ENCODE measurements around the gene CAPRIN1. TPM values are rescaled to one million over a fixed set of nuclear protein-coding genes. Genes with fewer than 3 reads are reported as not detected.

Gene CAPRIN1
- total and polyA plus RNA-seq, 10 of the 15 experiments (the other 5 are each of a cell fraction or from before 2014, with no cell fraction given), result 50.4 to 228 (median 191) TPM

DNA sequence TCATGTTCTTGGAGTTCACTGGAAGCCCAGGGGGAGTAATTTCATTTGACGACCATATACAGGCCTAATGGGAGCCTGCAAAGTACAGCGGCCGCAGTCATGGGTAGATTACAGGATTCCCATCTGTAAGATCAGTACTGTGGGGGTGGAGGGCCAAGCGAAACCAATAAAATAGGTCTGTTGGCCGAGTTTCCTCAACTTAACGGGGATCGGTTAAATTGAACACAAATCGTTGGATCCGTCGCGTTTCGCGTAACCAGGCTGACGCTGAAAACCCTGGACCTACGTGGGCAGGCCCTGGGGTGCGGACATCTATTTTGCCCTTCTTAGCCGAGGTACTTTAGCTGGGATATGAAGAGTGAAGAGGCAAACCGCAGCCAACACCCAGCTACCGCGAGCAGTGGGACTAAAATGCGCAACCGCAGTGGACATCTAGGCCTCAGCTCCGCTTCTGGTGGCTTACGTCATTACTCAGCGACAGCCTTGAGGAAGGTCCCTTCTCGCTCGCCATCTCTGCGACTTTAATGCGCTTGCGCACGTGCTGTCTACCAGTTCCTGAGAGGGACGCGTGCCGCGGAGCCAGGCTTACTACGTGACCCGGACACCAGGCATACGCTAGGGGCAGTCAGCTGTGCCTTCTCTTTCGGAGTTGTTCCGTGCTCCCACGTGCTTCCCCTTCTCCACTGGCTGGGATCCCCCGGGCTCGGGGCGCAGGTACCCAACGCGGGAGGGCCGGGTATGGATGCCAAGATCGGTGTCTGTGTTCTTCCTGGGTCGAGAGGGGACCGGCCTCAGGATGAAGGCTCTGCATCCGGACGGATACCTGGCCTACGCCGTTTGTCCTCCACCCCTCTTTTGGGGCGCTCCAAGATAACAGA lies 53.8 kb downstream of the CAPRIN1 start, which contains the start of gene NAT10 (continued):
- TF ChIP-seq ASH2L (IDR thresholded peaks at IDR 0.05; ENCODE audit: borderline replicate concordance, low read depth), result no peak
- peak; percentile 19 to 82 for TF ChIP-seq EGR1 (IDR thresholded peaks at IDR 0.05; ENCODE audit: borderline replicate concordance in 1 of 2, low read depth in 2 of 2, low read length in 2 of 2)
- peak; percentile 98 for TF ChIP-seq MYC (IDR thresholded peaks at IDR 0.05; ENCODE audit: insufficient read depth, insufficient read length, insufficient replicate concordance, low read length, severe bottlenecking)
- TF ChIP-seq POLR2AphosphoS2 (IDR thresholded peaks at IDR 0.05; ENCODE audit: low read depth, low read length), result peak; percentile 99
- TF ChIP-seq SMAD5 (IDR thresholded peaks at IDR 0.05; ENCODE audit: low read depth), result peak; percentile 90
- peak; percentile 85 for TF ChIP-seq SMAD1 (IDR thresholded peaks at IDR 0.05; ENCODE audit: low read depth, partially characterized antibody)
- peak; percentile 74 for TF ChIP-seq SP1 (IDR thresholded peaks at IDR 0.05; ENCODE audit: low read depth, low read length)
- peak; percentile 76; the same call in 1 of the 2 replicates for TF ChIP-seq DPF2 (IDR thresholded peaks at IDR 0.05)
- peak; percentile 98 for TF ChIP-seq CBFB (IDR thresholded peaks at IDR 0.05; ENCODE audit: low read depth)
- TF ChIP-seq BHLHE40 (IDR thresholded peaks at IDR 0.05; ENCODE audit: borderline replicate concordance in 1 of 2, low read depth in 2 of 2, low read length in 1 of 2), result peak; percentile 99 to 100
- no peak for TF ChIP-seq ZSCAN29 (IDR thresholded peaks at IDR 0.05)
- TF ChIP-seq ZNF274 (IDR thresholded peaks at IDR 0.05; ENCODE audit: insufficient read depth, insufficient read length), result no peak
- 0 out of 2 replicates have a peak, but pooled peaks have one; percentile 7 for TF ChIP-seq RAD21 (IDR thresholded peaks at IDR 0.05; ENCODE audit: insufficient read depth, low read depth, low read length)
- no peak for TF ChIP-seq JUND (IDR thresholded peaks at IDR 0.05; ENCODE audit: low read depth, low read length)
- no peak for TF ChIP-seq CHD4 (IDR thresholded peaks at IDR 0.05)
- peak; percentile 44 for TF ChIP-seq KLF5 (IDR thresholded peaks at IDR 0.05; ENCODE audit: partially characterized antibody)
- TF ChIP-seq NR2C1 (IDR thresholded peaks at IDR 0.05), result 0 out of 2 replicates have a peak, but pooled peaks have one; percentile 19
- peak; percentile 92 for TF ChIP-seq CHD2 (IDR thresholded peaks at IDR 0.05; ENCODE audit: borderline replicate concordance, low read depth, low read length)
- peak; percentile 68 for TF ChIP-seq FOXK2 (IDR thresholded peaks at IDR 0.05)
- TF ChIP-seq SREBF1 (IDR thresholded peaks at IDR 0.05; ENCODE audit: low read length), result peak; percentile 25; the same call in 1 of the 2 replicates
- TF ChIP-seq RCOR1 (conservative IDR thresholded peaks at IDR 0.05; ENCODE audit: low read depth, low read length), result no peak
- TF ChIP-seq, protein P1, sequence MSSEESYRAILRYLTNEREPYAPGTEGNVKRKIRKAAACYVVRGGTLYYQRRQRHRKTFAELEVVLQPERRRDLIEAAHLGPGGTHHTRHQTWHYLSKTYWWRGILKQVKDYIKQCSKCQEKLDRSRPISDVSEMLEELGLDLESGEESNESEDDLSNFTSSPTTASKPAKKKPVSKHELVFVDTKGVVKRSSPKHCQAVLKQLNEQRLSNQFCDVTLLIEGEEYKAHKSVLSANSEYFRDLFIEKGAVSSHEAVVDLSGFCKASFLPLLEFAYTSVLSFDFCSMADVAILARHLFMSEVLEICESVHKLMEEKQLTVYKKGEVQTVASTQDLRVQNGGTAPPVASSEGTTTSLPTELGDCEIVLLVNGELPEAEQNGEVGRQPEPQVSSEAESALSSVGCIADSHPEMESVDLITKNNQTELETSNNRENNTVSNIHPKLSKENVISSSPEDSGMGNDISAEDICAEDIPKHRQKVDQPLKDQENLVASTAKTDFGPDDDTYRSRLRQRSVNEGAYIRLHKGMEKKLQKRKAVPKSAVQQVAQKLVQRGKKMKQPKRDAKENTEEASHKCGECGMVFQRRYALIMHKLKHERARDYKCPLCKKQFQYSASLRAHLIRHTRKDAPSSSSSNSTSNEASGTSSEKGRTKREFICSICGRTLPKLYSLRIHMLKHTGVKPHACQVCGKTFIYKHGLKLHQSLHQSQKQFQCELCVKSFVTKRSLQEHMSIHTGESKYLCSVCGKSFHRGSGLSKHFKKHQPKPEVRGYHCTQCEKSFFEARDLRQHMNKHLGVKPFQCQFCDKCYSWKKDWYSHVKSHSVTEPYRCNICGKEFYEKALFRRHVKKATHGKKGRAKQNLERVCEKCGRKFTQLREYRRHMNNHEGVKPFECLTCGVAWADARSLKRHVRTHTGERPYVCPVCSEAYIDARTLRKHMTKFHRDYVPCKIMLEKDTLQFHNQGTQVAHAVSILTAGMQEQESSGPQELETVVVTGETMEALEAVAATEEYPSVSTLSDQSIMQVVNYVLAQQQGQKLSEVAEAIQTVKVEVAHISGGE (CRISPR knock-in tag; IDR thresholded peaks at IDR 0.05), result no peak
- TF ChIP-seq TARDBP (IDR thresholded peaks at IDR 0.05; ENCODE audit: borderline replicate concordance), result peak; percentile 71; the same call in 1 of the 2 replicates
- peak; percentile 97 for TF ChIP-seq RUNX3 (IDR thresholded peaks at IDR 0.05; ENCODE audit: low read length)
- TF ChIP-seq, protein P2, sequence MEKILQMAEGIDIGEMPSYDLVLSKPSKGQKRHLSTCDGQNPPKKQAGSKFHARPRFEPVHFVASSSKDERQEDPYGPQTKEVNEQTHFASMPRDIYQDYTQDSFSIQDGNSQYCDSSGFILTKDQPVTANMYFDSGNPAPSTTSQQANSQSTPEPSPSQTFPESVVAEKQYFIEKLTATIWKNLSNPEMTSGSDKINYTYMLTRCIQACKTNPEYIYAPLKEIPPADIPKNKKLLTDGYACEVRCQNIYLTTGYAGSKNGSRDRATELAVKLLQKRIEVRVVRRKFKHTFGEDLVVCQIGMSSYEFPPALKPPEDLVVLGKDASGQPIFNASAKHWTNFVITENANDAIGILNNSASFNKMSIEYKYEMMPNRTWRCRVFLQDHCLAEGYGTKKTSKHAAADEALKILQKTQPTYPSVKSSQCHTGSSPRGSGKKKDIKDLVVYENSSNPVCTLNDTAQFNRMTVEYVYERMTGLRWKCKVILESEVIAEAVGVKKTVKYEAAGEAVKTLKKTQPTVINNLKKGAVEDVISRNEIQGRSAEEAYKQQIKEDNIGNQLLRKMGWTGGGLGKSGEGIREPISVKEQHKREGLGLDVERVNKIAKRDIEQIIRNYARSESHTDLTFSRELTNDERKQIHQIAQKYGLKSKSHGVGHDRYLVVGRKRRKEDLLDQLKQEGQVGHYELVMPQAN (conservative IDR thresholded peaks at IDR 0.05), result peak; percentile 97
- no peak for TF ChIP-seq KDM1A (IDR thresholded peaks at IDR 0.05; ENCODE audit: borderline replicate concordance)
- TF ChIP-seq YY1 (IDR thresholded peaks at IDR 0.05; ENCODE audit: low read depth, low read length), result peak; percentile 69

All from GM12878 (cell line).